GM13977 (cell line): ENCODE data around the gene GSC2.

Experiments
- DNase-seq: peaks from one replicate; pipeline ENCODE4 v3.0.0; 2012; ENCODE audit warnings: low spot score
- in situ Hi-C: fragments of 300-500 bp; cut with MboI; formaldehyde crosslinking; loops from one replicate; pipeline ENCODE4 v1.12.0; 2022; ENCODE audit warnings: low sequenced_read_pairs, low pct_unique_long_range_greater_than_20kb, mixed read lengths, inconsistent platforms; ENCODE audit not compliant: unreplicated experiment
- TF ChIP-seq, protein P1 (sequence below): IDR thresholded peaks from 2 replicates; pipeline ENCODE4 v1.5.1; 2012; ENCODE audit warnings: mild to moderate bottlenecking, control low read depth; ENCODE audit not compliant: insufficient read depth; ENCODE audit errors: extremely low read depth, missing control alignments

The GSC2 gene

DNA sequence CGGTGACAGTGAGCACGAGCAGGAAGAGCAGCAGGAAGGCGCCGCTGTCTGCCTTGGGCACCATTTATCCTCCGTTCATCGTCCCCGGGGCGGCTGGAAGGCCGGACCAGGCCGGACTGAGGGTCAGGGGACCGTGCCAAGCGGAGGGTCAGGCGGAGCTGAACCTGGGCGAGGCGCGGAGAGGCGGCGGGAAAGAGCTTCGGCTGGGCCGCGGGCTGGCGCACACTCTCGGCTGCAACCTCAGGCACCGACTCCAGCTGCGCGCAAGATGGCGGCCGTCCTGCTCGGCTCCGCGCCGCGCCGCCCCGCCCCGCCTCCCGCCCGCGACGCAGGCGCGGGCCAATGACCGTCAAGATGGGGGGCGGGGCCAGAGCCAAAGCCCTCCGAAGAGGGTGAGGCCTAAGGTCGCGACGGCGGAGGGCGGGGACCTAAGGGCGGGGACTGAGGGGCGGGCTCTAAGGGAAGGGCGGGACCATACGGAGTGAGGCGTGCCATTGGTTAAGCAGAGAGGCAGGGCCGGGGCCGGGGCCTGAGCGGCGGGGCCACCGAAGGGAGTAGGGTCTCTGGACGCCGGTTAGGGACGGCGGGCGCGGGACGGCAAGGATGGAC, 27.8 kb downstream of the GSC2 start, which contains the start of gene DGCR2:
Gene DGCR2, minus strand, starts transcription at position 270 of the 609 bp plus-strand sequence. Its CDS starts 206 bp downstream, at position 64.
- peak; percentile 100 for DNase-seq
- in situ Hi-C loops, result no loop called here
- TF ChIP-seq, protein P1, sequence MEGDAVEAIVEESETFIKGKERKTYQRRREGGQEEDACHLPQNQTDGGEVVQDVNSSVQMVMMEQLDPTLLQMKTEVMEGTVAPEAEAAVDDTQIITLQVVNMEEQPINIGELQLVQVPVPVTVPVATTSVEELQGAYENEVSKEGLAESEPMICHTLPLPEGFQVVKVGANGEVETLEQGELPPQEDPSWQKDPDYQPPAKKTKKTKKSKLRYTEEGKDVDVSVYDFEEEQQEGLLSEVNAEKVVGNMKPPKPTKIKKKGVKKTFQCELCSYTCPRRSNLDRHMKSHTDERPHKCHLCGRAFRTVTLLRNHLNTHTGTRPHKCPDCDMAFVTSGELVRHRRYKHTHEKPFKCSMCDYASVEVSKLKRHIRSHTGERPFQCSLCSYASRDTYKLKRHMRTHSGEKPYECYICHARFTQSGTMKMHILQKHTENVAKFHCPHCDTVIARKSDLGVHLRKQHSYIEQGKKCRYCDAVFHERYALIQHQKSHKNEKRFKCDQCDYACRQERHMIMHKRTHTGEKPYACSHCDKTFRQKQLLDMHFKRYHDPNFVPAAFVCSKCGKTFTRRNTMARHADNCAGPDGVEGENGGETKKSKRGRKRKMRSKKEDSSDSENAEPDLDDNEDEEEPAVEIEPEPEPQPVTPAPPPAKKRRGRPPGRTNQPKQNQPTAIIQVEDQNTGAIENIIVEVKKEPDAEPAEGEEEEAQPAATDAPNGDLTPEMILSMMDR, result no peak

DNA sequence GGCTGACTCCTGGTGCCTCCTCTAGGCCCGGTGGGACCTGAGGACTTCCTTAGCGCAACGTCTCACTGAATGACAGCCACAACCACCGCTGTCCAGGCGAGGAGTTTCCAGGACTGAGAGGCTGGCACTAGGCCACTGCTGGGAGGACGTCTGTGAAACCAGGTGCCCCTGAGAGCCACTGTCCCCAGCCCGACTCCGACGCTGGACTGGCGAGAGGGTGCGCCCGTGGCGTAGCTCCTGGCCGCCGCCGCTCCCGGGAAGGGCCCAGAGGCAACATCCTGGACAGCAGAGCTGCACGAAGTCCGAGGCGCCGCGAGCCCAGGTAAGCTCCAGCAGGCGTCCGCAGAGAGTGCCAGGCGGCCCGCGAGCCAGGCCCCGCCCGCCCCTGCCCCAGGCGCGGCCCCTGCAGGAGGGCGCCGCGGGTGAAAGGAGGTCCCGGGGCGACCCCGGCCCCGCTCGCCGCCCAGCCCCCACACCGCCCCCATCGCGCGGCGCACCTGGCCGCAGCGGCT, 28.4 kb downstream of the GSC2 start:
- peak; percentile 64 for DNase-seq
- in situ Hi-C loops, result no loop called here
- TF ChIP-seq, protein P1, result no peak

DNA sequence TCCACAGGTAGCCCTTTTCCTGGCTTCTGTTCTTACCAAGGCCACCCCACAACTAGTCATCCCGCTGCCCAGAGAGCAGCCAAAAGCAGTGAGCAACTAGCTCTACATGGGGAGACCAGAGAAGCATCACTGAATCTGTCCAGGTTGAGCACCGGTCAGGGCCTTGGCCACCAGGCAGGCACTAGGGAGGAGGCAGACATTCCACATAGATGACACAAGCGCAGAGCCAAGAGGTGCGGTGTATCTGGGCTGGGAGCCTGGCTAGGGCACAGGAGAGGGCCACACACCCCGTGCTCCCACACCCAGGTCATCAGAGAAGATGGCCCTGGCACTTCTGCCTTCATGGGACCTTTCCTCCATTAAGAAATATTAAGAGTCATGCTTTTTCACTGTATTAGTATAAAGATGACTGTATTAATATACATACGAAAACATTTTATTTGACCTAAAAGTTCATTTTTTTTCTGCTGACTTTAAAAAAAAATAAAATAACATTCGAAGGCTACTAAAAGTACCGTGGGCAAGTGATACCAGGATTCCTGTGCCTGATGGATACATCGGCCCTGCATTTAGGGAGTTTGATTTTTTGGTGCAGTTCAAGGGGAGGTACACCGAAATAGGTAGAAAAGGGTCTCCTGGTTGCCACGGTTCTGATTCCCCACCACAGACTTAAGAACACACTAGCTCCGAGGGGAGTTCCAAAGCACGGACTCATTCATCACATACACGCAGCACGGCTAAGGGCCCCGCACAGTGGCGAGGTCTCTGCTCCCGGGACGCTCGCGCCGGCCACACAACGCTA, 29.1 kb downstream of the GSC2 start:
- DNase-seq, result no peak
- in situ Hi-C loops, result no loop called here
- TF ChIP-seq, protein P1, result no peak

- no peak for DNase-seq
- TF ChIP-seq, protein P1, result no peak
- in situ Hi-C loops, result no loop called here
Measured at GRCh38 chr22:19119949-19120348, 30.1 kb downstream of the GSC2 start.

DNA sequence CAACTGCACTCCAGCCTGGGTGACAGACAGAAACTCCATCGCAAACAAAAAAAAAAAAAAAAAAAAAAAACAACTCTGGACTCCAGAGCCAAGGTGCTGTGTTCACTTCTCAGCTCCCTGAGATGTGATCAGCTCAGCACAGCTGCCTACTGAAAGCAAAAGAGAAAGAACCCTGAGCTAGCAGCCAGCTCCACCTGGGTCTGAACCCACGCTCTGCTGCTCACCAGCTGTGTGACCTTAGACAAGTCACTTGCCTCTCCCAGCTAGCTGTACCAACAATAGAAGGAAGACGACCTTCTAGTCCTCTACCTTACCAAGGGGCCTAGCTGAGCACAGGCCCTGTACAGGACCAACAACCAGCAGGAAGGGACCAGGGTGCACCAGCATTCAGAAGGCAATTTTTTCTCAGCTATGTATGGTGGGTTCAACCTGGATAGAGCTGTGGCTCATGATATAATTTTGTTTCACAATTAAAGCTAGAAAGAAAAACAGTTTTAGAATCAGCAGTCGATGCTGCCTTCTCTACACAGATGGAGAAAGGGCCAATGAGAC, 31.7 kb downstream of the GSC2 start:
- TF ChIP-seq, protein P1, result no peak
- in situ Hi-C loops, result no loop called here
- DNase-seq, result no peak

DNA sequence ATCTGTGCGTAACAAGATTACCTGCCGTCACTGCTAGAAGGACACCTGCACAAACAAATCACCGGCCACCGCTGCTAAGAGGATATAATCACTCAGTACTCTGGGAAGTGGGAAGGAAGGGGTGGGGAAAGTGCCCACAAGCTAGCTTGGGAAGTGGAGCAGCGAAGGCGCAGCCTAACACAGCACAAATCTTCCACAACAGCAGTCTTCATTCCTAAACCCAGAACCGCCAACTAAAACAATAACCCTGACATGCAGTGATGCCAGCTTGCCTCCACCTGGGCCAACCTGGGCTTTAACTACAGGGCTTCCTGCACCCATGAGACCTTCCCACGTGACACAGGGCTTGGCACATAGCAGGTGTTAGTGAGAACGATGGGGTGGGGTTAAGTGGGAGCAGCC, 33.0 kb downstream of the GSC2 start:
- in situ Hi-C loops, result no loop called here
- TF ChIP-seq, protein P1, result no peak
- no peak for DNase-seq
